GM12875 (cell line): Measurements from ENCODE around the gene ARMC5.

ENCODE experiments used
- H3K4me3 ChIP-seq: one replicate; pipeline ENCODE4 v1.5.1; 2011; ENCODE audit warnings: low read depth, low read length, control low read depth
- TF ChIP-seq, protein P1 (sequence below): IDR thresholded peaks from 2 replicates; pipeline ENCODE4 v1.5.1; 2011; ENCODE audit warnings: low read depth, mild to moderate bottlenecking, control low read depth, inconsistent platforms, low read length, moderate library complexity, borderline replicate concordance; ENCODE audit not compliant: insufficient read depth

The ARMC5 gene

DNA sequence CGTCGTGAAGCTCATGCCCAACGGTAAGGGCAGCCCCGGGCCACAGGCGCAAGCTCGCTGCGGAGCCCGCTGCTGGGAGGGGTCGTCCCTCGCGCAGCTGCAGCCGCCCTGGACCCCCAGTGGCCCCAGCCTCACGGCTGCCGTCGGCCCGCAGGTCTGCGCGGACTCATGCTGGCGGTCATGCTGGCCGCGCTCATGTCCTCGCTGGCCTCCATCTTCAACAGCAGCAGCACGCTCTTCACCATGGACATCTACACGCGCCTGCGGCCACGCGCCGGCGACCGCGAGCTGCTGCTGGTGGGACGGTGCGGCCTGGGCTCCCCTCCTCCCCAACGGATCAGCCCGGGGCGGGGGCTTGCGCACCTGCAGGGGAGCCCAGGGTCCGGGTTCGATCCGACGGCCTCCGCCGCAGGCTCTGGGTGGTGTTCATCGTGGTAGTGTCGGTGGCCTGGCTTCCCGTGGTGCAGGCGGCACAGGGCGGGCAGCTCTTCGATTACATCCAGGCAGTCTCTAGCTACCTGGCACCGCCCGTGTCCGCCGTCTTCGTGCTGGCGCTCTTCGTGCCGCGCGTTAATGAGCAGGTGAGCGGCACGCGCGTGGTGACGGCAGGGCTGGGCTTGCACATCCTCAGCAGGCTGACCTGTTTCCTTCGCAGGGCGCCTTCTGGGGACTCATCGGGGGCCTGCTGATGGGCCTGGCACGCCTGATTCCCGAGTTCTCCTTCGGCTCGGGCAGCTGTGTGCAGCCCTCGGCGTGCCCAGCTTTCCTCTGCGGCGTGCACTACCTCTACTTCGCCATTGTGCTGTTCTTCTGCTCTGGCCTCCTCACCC lies 29.4 kb downstream of the ARMC5 start:
- TF ChIP-seq, protein P1, sequence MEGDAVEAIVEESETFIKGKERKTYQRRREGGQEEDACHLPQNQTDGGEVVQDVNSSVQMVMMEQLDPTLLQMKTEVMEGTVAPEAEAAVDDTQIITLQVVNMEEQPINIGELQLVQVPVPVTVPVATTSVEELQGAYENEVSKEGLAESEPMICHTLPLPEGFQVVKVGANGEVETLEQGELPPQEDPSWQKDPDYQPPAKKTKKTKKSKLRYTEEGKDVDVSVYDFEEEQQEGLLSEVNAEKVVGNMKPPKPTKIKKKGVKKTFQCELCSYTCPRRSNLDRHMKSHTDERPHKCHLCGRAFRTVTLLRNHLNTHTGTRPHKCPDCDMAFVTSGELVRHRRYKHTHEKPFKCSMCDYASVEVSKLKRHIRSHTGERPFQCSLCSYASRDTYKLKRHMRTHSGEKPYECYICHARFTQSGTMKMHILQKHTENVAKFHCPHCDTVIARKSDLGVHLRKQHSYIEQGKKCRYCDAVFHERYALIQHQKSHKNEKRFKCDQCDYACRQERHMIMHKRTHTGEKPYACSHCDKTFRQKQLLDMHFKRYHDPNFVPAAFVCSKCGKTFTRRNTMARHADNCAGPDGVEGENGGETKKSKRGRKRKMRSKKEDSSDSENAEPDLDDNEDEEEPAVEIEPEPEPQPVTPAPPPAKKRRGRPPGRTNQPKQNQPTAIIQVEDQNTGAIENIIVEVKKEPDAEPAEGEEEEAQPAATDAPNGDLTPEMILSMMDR: no peak
- no peak overlapping the region for H3K4me3 ChIP-seq

DNA sequence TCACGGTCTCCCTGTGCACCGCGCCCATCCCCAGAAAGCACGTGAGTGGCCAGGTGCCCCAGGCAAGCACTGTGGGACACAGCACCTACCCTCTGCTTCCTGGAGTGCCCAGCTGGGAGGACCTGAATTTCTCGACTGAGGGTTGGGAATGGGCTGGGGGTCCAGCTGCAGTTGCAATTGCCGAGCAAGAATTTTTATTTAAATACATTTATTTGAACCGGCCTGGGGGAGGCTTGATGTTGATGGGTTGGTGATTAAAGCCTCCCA lies 29.9 kb downstream of the ARMC5 start:
- no peak overlapping the region for H3K4me3 ChIP-seq
- TF ChIP-seq, protein P1: no peak

DNA sequence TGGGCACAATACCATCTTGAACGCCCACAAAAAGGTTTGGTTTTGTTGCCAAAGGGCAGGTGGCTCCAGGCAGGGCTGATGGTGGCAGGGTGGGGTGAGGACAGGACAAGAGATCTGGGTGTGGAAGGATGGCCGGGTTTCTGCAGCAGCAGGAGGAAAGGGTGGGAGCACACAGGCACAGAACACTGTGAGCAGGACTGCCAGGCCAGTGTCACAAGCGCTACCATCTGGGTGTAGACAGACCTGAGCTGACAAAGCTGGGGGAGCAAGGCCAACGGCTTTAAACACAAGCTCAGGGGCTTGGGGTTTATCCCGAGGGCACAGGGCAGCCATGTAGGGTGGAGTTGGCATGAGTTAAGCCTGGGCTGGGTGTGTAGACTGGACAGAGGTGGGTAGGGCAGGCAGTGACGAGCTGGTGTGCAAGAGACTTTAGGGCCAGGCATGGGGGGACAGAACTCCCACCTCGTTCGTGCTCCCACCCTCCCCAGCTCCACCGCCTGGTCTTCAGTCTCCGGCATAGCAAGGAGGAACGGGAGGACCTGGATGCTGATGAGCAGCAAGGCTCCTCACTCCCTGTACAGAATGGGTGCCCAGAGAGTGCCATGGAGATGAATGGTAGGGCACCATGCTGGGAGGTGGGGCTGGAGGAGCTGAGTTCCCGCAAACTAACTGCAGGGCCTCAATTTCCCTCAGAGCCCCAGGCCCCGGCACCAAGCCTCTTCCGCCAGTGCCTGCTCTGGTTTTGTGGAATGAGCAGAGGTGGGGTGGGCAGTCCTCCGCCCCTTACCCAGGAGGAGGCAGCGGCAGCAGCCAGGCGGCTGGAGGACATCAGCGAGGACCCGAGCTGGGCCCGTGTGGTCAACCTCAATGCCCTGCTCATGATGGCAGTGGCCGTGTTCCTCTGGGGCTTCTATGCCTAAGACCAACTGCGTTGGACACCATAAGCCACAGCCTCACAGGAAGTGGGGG lies 30.6 kb downstream of the ARMC5 start:
- TF ChIP-seq, protein P1: no peak

DNA sequence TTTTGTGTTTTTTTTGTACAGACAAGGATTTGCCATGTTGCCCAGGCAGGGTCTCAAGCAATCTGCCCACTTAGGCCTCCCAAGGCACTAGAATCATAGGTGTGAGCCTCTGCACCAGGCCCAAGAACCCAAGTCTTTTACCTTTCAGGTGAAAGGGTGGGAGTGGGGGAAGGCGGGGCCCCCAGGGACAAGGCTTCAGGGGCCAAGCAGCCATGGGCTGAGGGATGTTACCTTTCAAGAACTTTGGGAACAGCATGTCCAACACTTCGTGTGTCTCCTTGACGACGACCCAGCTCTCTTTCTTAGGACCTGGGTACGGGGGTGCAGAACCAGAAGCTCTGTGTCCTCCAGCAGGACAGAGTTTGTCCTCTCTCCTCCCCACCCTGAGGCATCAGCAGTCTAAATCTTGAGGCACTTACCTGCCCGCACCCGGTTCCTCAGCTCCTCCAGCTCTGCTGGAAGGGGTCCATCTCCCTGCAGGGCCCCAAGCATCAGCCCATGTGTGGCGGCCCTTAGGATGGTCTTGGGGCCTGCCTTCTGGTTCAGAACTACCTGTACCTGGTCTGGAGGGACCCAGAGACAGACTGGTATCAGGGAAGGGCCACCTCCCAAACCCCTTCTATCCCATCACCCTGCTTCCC lies 32.6 kb downstream of the ARMC5 start:
- TF ChIP-seq, protein P1: no peak
- no peak overlapping the region for H3K4me3 ChIP-seq

More for the DNA sequence above, 30.6 kb downstream of the ARMC5 start:
- no peak overlapping the region for H3K4me3 ChIP-seq

GRCh38 chr16:31493506-31494125 lies 34.3 kb downstream of the ARMC5 start:
- H3K4me3 ChIP-seq: no peak overlapping the region
- TF ChIP-seq, protein P1: no peak

DNA sequence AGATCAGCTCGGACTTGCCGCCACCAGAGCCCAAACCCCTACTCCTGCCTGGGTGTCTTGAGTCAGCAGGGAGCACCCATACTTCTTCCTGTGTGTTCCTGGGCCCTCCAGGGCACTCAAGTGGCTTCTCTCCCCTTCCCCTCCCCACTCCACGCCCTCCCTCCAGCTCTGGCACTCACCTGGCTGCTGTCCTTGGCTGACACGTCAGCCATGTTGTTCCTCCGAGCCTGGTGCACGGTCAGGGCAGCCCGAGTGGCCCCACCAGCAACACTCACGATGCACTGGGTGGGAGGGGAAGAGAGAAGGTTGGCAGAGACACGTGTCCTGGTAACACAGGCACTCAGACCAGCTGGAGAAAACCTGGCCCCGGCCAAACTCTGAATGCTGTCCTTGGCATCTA lies 37.4 kb downstream of the ARMC5 start:
- TF ChIP-seq, protein P1: no peak
- no peak overlapping the region for H3K4me3 ChIP-seq
